Measurements from ENCODE around the gene ZNF880. TPM values are rescaled to one million over a fixed set of nuclear protein-coding genes. Genes with fewer than 3 reads are reported as not detected.
A peak's percentile ranks its signal among the peaks of the same experiment; 100 is the strongest.

Gene ZNF880
- total and polyA plus RNA-seq, 2 donors (not counting 1 experiment from before 2014, with no cell fraction given): 34.1 to 35.7 TPM

DNA sequence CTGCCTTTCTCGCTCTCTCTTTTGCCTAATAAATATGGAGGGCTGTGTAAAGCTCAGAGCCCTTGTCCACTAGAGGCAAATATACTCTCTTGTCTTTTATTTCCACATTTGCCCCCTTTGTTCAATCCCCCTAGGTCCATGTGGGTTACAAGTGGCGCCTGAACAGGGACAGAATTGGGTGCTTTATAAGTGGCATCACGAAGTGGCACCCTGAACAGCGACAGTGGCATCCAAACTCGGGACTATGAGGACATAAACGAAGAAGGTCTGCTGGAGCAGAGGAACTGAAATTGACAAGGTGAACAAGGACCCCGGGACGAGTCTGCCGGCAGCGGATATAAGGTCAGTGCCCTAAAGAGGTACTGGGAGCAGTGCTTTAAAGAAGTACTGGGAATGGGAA, 38.0 kb upstream of the ZNF880 start:
- Histone ChIP-seq H3K79me2 (ENCODE audit: control insufficient read depth, insufficient read depth, low read length) (no peaks in the 10 kb centered on the region), H3K4me2 (replicated peaks; ENCODE audit: low read depth, low read length, poor library complexity, severe bottlenecking) (no peak overlapping the region), H3K4me1 (ENCODE audit: control insufficient read depth in 2 of 2, insufficient read depth in 2 of 2, low read length in 2 of 2) (peaks cover 1 to 10% of the 10 kb centered on the region in 2 donors), H3K9ac (ENCODE audit: low read length) (no peak overlapping the region), H2AFZ (ENCODE audit: insufficient read depth, low read depth, low read length, poor library complexity, severe bottlenecking) (no peak overlapping the region), H3K27me3 (replicated peaks in 1 of 4; ENCODE audit: control extremely low read depth in 1 of 4, control insufficient read depth in 3 of 4, insufficient read depth in 4 of 4, low read length in 3 of 4) (no peaks in the 10 kb centered on the region), H3K36me3 (replicated peaks in 1 of 2; ENCODE audit: control extremely low read depth in 1 of 2, control insufficient read depth in 1 of 2, extremely low read depth in 1 of 2, insufficient read depth in 2 of 2, low read length in 1 of 2) (no peaks in the 10 kb centered on the region), H3K9me3 (ENCODE audit: control extremely low read depth in 1 of 3, control insufficient read depth in 2 of 3, insufficient read depth in 1 of 3, low read length in 2 of 3) (peaks cover 13 to 79% (median 73%) of the 10 kb centered on the region in 3 donors), H3K4me3 (ENCODE audit: control extremely low read depth in 1 of 5, extremely low read depth in 1 of 5, insufficient read depth in 1 of 5, low read depth in 2 of 5, low read length in 4 of 5) (no peak overlapping the region), H3K27ac (ENCODE audit: low read length in 2 of 2) (no peak overlapping the region), H4K20me1 (ENCODE audit: control insufficient read depth, insufficient read depth, low read length, poor library complexity, severe bottlenecking) (no peaks in the 10 kb centered on the region)
- peaks cover 22% of the 10 kb centered on the region for H3K9me3 Mint-ChIP-seq (ENCODE audit: insufficient read depth)
- CTCF ChIA-PET: no interaction called here
- no peak overlapping the region for H3K27ac Mint-ChIP-seq
- TF ChIP-seq EZH2 (IDR thresholded peaks at IDR 0.05; ENCODE audit: borderline replicate concordance, insufficient read depth, low read depth, low read length, poor library complexity, severe bottlenecking): no peak
- H3K4me3 Mint-ChIP-seq: no peak overlapping the region
- ATAC-seq (ENCODE audit: low read depth): no peak
- peaks cover 7% of the 10 kb centered on the region for H3K4me1 Mint-ChIP-seq
- intact Hi-C loops (cut with micrococcal nuclease): no loop called here
- peak; percentile 23 for DNase-seq
- POLR2A ChIA-PET: no interaction called here
- H3K27me3 Mint-ChIP-seq: no peaks in the 10 kb centered on the region
- WGBS (ENCODE audit: insufficient coverage): 80% methylated on average over 9 of the region's 10 CpGs

DNA sequence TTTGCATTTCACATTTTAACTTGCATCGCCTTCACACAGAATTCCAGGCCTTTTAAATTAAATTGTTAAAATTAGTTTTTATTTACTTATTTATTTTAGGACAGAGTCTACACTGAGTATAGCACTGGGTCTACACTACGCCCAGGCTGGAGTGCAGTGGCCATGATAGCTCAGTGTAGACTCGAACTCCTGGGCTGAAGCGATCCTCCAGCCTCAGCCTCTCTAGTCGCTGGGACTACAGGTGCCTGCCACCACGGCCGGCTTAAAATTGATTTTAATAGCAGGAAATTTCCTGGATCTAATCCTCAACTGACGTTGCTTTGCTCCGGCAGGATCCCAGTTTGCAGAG, 34.0 kb upstream of the ZNF880 start:
- peaks cover 2 to 3% of the 10 kb centered on the region in 2 experiments for H3K36me3 ChIP-seq (replicated peaks in 1 of 2; ENCODE audit: control extremely low read depth in 1 of 2, control insufficient read depth in 1 of 2, extremely low read depth in 1 of 2, insufficient read depth in 2 of 2, low read length in 1 of 2)
- Mint-ChIP-seq H3K27me3 (no peaks in the 10 kb centered on the region), H3K9me3 (ENCODE audit: insufficient read depth) (peaks cover 22% of the 10 kb centered on the region), H3K4me1 (peaks cover 15% of the 10 kb centered on the region), H3K27ac (peak overlapping the region; percentile 96), H3K4me3 (peak overlapping the region; percentile 97)
- H3K9me3 ChIP-seq (ENCODE audit: control extremely low read depth in 1 of 3, control insufficient read depth in 2 of 3, insufficient read depth in 1 of 3, low read length in 2 of 3): peaks cover 6 to 66% (median 41%) of the 10 kb centered on the region in 3 donors
- H4K20me1 ChIP-seq (ENCODE audit: control insufficient read depth, insufficient read depth, low read length, poor library complexity, severe bottlenecking): no peaks in the 10 kb centered on the region
- peak overlapping the region; percentile 94 for H3K9ac ChIP-seq (ENCODE audit: low read length)
- H3K27ac ChIP-seq (ENCODE audit: low read length in 2 of 2): peak overlapping the region; percentile 79 to 86
- H3K4me1 ChIP-seq (ENCODE audit: control insufficient read depth in 2 of 2, insufficient read depth in 2 of 2, low read length in 2 of 2): peaks cover 6 to 15% of the 10 kb centered on the region in 2 donors
- H2AFZ ChIP-seq (ENCODE audit: insufficient read depth, low read depth, low read length, poor library complexity, severe bottlenecking): peak overlapping the region; percentile 90
- intact Hi-C loops (cut with micrococcal nuclease): loop anchor here (1.0 kb wide), 1 partner anchor 34 kb away; the partner anchor contains the start of gene ZNF880
- H3K4me3 ChIP-seq (ENCODE audit: control extremely low read depth in 1 of 5, extremely low read depth in 1 of 5, insufficient read depth in 1 of 5, low read depth in 2 of 5, low read length in 4 of 5): peak overlapping the region; percentile 82 to 97 (median 94)
- TF ChIP-seq, protein P1, sequence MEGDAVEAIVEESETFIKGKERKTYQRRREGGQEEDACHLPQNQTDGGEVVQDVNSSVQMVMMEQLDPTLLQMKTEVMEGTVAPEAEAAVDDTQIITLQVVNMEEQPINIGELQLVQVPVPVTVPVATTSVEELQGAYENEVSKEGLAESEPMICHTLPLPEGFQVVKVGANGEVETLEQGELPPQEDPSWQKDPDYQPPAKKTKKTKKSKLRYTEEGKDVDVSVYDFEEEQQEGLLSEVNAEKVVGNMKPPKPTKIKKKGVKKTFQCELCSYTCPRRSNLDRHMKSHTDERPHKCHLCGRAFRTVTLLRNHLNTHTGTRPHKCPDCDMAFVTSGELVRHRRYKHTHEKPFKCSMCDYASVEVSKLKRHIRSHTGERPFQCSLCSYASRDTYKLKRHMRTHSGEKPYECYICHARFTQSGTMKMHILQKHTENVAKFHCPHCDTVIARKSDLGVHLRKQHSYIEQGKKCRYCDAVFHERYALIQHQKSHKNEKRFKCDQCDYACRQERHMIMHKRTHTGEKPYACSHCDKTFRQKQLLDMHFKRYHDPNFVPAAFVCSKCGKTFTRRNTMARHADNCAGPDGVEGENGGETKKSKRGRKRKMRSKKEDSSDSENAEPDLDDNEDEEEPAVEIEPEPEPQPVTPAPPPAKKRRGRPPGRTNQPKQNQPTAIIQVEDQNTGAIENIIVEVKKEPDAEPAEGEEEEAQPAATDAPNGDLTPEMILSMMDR (IDR thresholded peaks at IDR 0.05): no peak
- no peak for TF ChIP-seq EZH2 (IDR thresholded peaks at IDR 0.05; ENCODE audit: borderline replicate concordance, insufficient read depth, low read depth, low read length, poor library complexity, severe bottlenecking)
- CTCF ChIA-PET: interaction anchor here (0.5 kb wide), 1 partner anchor 57 kb away, joined by 3 read pairs; no protein-coding TSS in a partner anchor
- ATAC-seq (ENCODE audit: low read depth): no peak
- no peak for DNase-seq
- H3K4me2 ChIP-seq (replicated peaks; ENCODE audit: low read depth, low read length, poor library complexity, severe bottlenecking): peak overlapping the region; percentile 88
- WGBS (ENCODE audit: insufficient coverage): 60% methylated on average over 8 of the region's 9 CpGs
- no peaks in the 10 kb centered on the region for H3K79me2 ChIP-seq (ENCODE audit: control insufficient read depth, insufficient read depth, low read length)
- POLR2A ChIA-PET: no interaction called here
- H3K27me3 ChIP-seq (replicated peaks in 1 of 4; ENCODE audit: control extremely low read depth in 1 of 4, control insufficient read depth in 3 of 4, insufficient read depth in 4 of 4, low read length in 3 of 4): no peaks in the 10 kb centered on the region

Measured in B cell (primary cell).